ENCODE results near the gene SEC23IP.
"Not testable (repeated sequence)": the region's sequence is repeated elsewhere in the genome, so short reads cannot be mapped to it uniquely, and the experiment has no call there.

Gene SEC23IP

DNA sequence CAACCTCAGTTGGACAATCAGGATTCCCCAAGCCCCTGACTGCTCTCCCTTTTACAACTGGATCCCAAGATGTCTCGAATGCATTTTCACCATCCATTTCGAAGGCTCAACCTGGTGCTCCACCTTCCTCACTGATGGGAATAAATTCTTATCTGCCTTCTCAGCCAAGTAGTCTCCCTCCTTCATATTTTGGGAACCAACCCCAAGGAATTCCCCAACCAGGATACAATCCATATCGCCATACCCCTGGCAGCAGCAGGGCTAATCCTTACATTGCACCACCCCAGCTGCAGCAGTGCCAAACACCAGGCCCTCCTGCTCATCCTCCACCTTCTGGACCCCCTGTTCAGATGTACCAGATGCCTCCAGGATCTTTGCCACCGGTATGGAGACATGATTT, 6.0 kb downstream of the SEC23IP start:
- H3K27ac ChIP-seq, result no peak overlapping the region
- peaks cover 15% of the 10 kb centered on the region for H3K4me1 ChIP-seq
- TF ChIP-seq, protein P1, sequence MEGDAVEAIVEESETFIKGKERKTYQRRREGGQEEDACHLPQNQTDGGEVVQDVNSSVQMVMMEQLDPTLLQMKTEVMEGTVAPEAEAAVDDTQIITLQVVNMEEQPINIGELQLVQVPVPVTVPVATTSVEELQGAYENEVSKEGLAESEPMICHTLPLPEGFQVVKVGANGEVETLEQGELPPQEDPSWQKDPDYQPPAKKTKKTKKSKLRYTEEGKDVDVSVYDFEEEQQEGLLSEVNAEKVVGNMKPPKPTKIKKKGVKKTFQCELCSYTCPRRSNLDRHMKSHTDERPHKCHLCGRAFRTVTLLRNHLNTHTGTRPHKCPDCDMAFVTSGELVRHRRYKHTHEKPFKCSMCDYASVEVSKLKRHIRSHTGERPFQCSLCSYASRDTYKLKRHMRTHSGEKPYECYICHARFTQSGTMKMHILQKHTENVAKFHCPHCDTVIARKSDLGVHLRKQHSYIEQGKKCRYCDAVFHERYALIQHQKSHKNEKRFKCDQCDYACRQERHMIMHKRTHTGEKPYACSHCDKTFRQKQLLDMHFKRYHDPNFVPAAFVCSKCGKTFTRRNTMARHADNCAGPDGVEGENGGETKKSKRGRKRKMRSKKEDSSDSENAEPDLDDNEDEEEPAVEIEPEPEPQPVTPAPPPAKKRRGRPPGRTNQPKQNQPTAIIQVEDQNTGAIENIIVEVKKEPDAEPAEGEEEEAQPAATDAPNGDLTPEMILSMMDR (IDR thresholded peaks at IDR 0.05), result no peak
- no peak overlapping the region for H2AFZ ChIP-seq
- no peak overlapping the region for H3K4me2 ChIP-seq (ENCODE audit: low read length)
- H3K9ac ChIP-seq, result no peak overlapping the region
- no peak overlapping the region for H3K4me3 ChIP-seq (ENCODE audit: low read depth, low read length)
- no peaks in the 10 kb centered on the region for H3K27me3 ChIP-seq (ENCODE audit: control insufficient read depth, insufficient read depth, low read length)
- H3K79me2 ChIP-seq, result peaks cover 23% of the 10 kb centered on the region
- no peaks in the 10 kb centered on the region for H3K9me3 ChIP-seq (ENCODE audit: control insufficient read depth, low read length)
- no peaks in the 10 kb centered on the region for H3K36me3 ChIP-seq (ENCODE audit: control insufficient read depth, insufficient read depth, low read length)

GRCh38 chr10:119903946-119904666, 11.6 kb downstream of the SEC23IP start:
- H3K79me2 ChIP-seq, result peaks cover 18% of the 10 kb centered on the region
- TF ChIP-seq, protein P1 (IDR thresholded peaks at IDR 0.05), result no peak
- H3K36me3 ChIP-seq (ENCODE audit: control insufficient read depth, insufficient read depth, low read length), result no peaks in the 10 kb centered on the region
- no peak overlapping the region for H2AFZ ChIP-seq
- no peaks in the 10 kb centered on the region for H3K9me3 ChIP-seq (ENCODE audit: control insufficient read depth, low read length)
- no peaks in the 10 kb centered on the region for H3K4me1 ChIP-seq
- H3K9ac ChIP-seq, result no peak overlapping the region
- H3K4me2 ChIP-seq (ENCODE audit: low read length), result no peak overlapping the region
- no peaks in the 10 kb centered on the region for H3K27me3 ChIP-seq (ENCODE audit: control insufficient read depth, insufficient read depth, low read length)
- no peak overlapping the region for H3K27ac ChIP-seq
- no peak overlapping the region for H3K4me3 ChIP-seq (ENCODE audit: low read depth, low read length)

DNA sequence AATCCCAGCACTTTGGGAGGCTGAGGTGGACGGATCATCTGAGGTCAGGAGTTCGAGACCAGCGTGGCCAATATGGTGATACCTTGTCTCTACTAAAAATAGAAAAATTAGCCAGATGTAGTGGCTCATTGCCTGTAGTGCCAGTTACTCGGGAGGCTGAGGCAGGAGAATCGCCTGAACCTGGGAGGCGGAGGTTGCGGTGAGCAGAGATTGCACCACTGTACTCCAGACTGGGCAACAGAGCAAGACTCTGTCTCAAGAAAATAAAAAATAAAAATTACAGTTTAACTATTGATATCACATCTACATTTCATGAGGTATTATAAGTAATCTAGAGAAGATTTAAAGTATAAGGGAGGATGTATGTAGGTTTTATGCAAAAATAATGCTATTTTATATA, 15.2 kb downstream of the SEC23IP start:
- H3K4me1 ChIP-seq; H3K9ac ChIP-seq; H3K9me3 ChIP-seq (ENCODE audit: control insufficient read depth, low read length); H3K27me3 ChIP-seq (ENCODE audit: control insufficient read depth, insufficient read depth, low read length); H3K36me3 ChIP-seq (ENCODE audit: control insufficient read depth, insufficient read depth, low read length); H3K79me2 ChIP-seq; H2AFZ ChIP-seq; H3K27ac ChIP-seq; H3K4me3 ChIP-seq (ENCODE audit: low read depth, low read length); H3K4me2 ChIP-seq (ENCODE audit: low read length): not testable (repeated sequence)

DNA sequence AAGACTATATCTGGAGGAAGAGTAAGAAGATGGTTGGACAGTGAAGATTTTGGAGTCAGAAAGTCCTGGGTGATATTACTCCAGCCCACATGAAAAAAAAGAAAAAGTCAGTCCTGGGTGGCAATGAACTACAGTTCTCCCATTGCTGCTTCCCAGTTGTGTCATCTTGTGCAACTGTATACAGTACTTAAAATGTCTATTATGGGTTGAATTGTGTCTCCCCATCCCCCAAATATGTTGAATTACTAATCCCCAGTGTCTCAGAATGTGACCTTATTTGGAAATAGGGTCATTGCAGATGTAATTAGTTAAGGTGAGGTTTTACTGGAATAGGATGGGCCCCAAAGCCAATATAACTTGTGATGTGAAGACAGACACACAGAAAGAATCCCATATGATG, 15.6 kb downstream of the SEC23IP start:
- Histone ChIP-seq H3K79me2 (peaks cover 2% of the 10 kb centered on the region), H3K36me3 (ENCODE audit: control insufficient read depth, insufficient read depth, low read length) (no peaks in the 10 kb centered on the region), H3K4me2 (ENCODE audit: low read length) (no peak overlapping the region), H3K4me3 (ENCODE audit: low read depth, low read length) (no peak overlapping the region), H3K4me1 (no peaks in the 10 kb centered on the region), H3K27me3 (ENCODE audit: control insufficient read depth, insufficient read depth, low read length) (no peaks in the 10 kb centered on the region), H3K9ac (no peak overlapping the region), H2AFZ (no peak overlapping the region), H3K9me3 (ENCODE audit: control insufficient read depth, low read length) (no peaks in the 10 kb centered on the region), H3K27ac (no peak overlapping the region)
- TF ChIP-seq, protein P1 (IDR thresholded peaks at IDR 0.05), result no peak

DNA sequence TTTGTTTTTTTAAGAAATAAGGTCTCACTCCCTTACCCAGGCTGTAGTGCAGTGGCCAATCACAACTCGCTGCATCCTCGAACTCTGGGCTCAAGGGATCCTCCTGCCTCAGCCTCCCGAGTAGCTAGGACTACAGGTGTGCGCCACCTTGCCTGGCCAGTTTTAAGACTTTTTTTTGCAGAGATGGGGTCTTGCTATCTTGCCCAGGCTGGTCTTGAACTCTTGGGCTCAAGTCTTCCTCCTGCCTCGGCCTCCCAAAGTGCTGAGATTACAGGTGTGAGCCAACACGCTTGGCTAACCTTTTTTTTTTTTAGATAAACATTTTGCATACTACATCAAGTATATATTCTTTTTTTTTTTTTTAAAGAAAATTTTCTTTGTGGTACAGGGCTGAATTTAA, 18.2 kb downstream of the SEC23IP start:
- Histone ChIP-seq H3K4me1 (no peaks in the 10 kb centered on the region), H3K9me3 (ENCODE audit: control insufficient read depth, low read length) (no peaks in the 10 kb centered on the region), H3K4me3 (ENCODE audit: low read depth, low read length) (no peak overlapping the region), H3K79me2 (no peaks in the 10 kb centered on the region), H3K36me3 (ENCODE audit: control insufficient read depth, insufficient read depth, low read length) (no peaks in the 10 kb centered on the region), H3K27ac (no peak overlapping the region), H2AFZ (no peak overlapping the region), H3K4me2 (ENCODE audit: low read length) (no peak overlapping the region), H3K27me3 (ENCODE audit: control insufficient read depth, insufficient read depth, low read length) (no peaks in the 10 kb centered on the region), H3K9ac (no peak overlapping the region)
- TF ChIP-seq, protein P1 (IDR thresholded peaks at IDR 0.05), result no peak
